Type B pancreatic cell (in vitro differentiated cells): ENCODE measurements around the gene LGALS1. TPM values are rescaled to one million over a fixed set of nuclear protein-coding genes. Genes with fewer than 3 reads are reported as not detected.
A peak's percentile ranks its signal among the peaks of the same experiment; 100 is the strongest.
"Not testable (repeated sequence)": the region's sequence is repeated elsewhere in the genome, so short reads cannot be mapped to it uniquely, and the experiment has no call there.

Experiments used
- DNase-seq: peaks from one replicate; pipeline ENCODE4 v3.0.0; 2021; ENCODE audit warnings: mixed read lengths; ENCODE audit not compliant: unreplicated experiment; ENCODE audit errors: extremely low spot score
- H3K27ac Mint-ChIP-seq: 2 replicates; pipeline ENCODE4 v1.8.0; 2021; ENCODE audit warnings: mild to moderate bottlenecking, mixed read lengths
- H3K27me3 Mint-ChIP-seq: 2 replicates; pipeline ENCODE4 v1.8.0; 2021; ENCODE audit warnings: mixed read lengths
- H3K36me3 Mint-ChIP-seq: 2 replicates; pipeline ENCODE4 v1.8.0; 2021; ENCODE audit warnings: mixed read lengths
- H3K4me1 Mint-ChIP-seq: one replicate; pipeline ENCODE4 v1.8.0; 2021; ENCODE audit warnings: mixed read lengths; ENCODE audit not compliant: unreplicated experiment
- H3K4me3 Mint-ChIP-seq: 2 replicates; pipeline ENCODE4 v1.8.0; 2021; ENCODE audit warnings: mild to moderate bottlenecking, mixed read lengths
- H3K9me3 Mint-ChIP-seq: 2 replicates; pipeline ENCODE4 v1.8.0; 2021; ENCODE audit warnings: mixed read lengths
- CTCF ChIP-seq: fragments of 200-600 bp; sonication (generic); conservative IDR thresholded peaks from 2 replicates; pipeline ENCODE4 v1.5.0; 2021; ENCODE audit warnings: antibody characterized with exemption, mild to moderate bottlenecking
- total RNA-seq: library from RNA; stranded (reverse); gene quantifications from 2 replicates; pipeline ENCODE4 v1.2.1, GENCODE V29; 2021; ENCODE audit warnings: low replicate concordance

LGALS1 gene
- total RNA-seq, 1 donor from 2014 or later, result 235 TPM

GRCh38 chr22:37690901-37691504, 15.6 kb downstream of the LGALS1 start:
- Mint-ChIP-seq H3K9me3 (no peaks in the 10 kb centered on the region), H3K4me3 (no peak overlapping the region), H3K27ac (no peak overlapping the region), H3K36me3 (peaks cover 9% of the 10 kb centered on the region), H3K27me3 (no peaks in the 10 kb centered on the region), H3K4me1 (peaks cover 10% of the 10 kb centered on the region)
- no peak for DNase-seq
- TF ChIP-seq CTCF, result no peak

GRCh38 chr22:37692627-37693285, 17.3 kb downstream of the LGALS1 start:
- H3K36me3 Mint-ChIP-seq, result peaks cover 11% of the 10 kb centered on the region
- no peak overlapping the region for H3K27ac Mint-ChIP-seq
- H3K4me3 Mint-ChIP-seq, result no peak overlapping the region
- no peak for TF ChIP-seq CTCF
- peaks cover 16% of the 10 kb centered on the region for H3K4me1 Mint-ChIP-seq
- no peaks in the 10 kb centered on the region for H3K27me3 Mint-ChIP-seq
- H3K9me3 Mint-ChIP-seq, result no peaks in the 10 kb centered on the region
- no peak for DNase-seq

- peaks cover 16% of the 10 kb centered on the region for H3K4me1 Mint-ChIP-seq
- not testable (repeated sequence) for H3K27ac Mint-ChIP-seq, H3K9me3 Mint-ChIP-seq, H3K27me3 Mint-ChIP-seq, H3K4me3 Mint-ChIP-seq, H3K36me3 Mint-ChIP-seq, DNase-seq
These were observed 18.7 kb downstream of the LGALS1 start for GRCh38 chr22:37694131-37694530.

- peaks cover 16% of the 10 kb centered on the region for H3K4me1 Mint-ChIP-seq
- H3K4me3 Mint-ChIP-seq, result peak overlapping the region; percentile 87
- not testable (repeated sequence) for H3K27me3 Mint-ChIP-seq, H3K36me3 Mint-ChIP-seq, DNase-seq, H3K9me3 Mint-ChIP-seq
- H3K27ac Mint-ChIP-seq, result peak overlapping the region; percentile 93
These were observed 20.8 kb downstream of the LGALS1 start for GRCh38 chr22:37696260-37696656.

- H3K27ac Mint-ChIP-seq, result peak within 1 kb of the TSS; percentile 93
- peak; percentile 93 for DNase-seq
- H3K4me1 Mint-ChIP-seq, result peaks cover 16% of the 10 kb centered on the region
- no peaks in the 10 kb centered on the region for H3K27me3 Mint-ChIP-seq
- H3K4me3 Mint-ChIP-seq, result peak within 1 kb of the TSS; percentile 87
- peak; percentile 67 for TF ChIP-seq CTCF
- H3K36me3 Mint-ChIP-seq, result peaks cover 4% of the 10 kb centered on the region
- no peaks in the 10 kb centered on the region for H3K9me3 Mint-ChIP-seq
These were observed 21.5 kb downstream of the LGALS1 start, which contains the start of gene TRIOBP for GRCh38 chr22:37696657-37697537. Gene TRIOBP (plus strand): TSS chr22:37697048. CDS start chr22:37701366, 4,318 bp downstream.

GRCh38 chr22:37697538-37697835, 22.1 kb downstream of the LGALS1 start:
- Mint-ChIP-seq H3K36me3 (peaks cover 4% of the 10 kb centered on the region), H3K9me3 (no peaks in the 10 kb centered on the region), H3K27ac (no peak overlapping the region), H3K4me3 (peak overlapping the region; percentile 87), H3K27me3 (no peaks in the 10 kb centered on the region), H3K4me1 (peaks cover 16% of the 10 kb centered on the region)
- no peak for DNase-seq
- peak; percentile 30 for TF ChIP-seq CTCF
